Epithelial cell of prostate (primary cell): ENCODE data around the gene EIF1AD.
"Not testable (repeated sequence)": the region's sequence is repeated elsewhere in the genome, so short reads cannot be mapped to it uniquely, and the experiment has no call there.

ENCODE experiments used
- DNase-seq: peaks from one replicate; pipeline ENCODE4 v3.0.0-alpha.2; 2011; ENCODE audit warnings: low read depth, low spot score
- H3K27ac ChIP-seq: fragments of 450-650 bp; 2 replicates; pipeline ENCODE4 v1.5.1; 2017; ENCODE audit warnings: mild to moderate bottlenecking

Gene EIF1AD

DNA sequence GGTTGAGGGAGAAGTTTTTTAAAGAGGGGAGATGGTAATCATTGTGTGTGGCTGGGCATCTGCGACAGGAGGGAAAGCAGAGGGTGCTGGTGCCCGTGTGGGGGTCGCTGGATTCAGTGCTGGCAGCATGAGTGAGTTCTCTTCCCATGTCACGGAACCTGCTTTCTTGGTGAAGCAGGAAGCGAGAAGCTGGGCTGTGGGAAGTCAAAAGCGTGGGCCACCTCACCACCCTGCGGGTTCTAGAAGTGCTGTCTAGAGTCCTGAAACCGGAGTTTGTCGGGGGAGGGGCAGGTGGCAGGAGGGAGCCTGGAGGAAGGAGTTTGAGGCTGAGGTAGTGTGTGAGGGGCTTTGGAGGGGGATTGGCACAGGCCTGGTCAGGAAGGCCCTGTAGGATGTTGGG is 26.2 kb downstream of the EIF1AD start:
- no peak for DNase-seq
- no peak overlapping the region for H3K27ac ChIP-seq

DNA sequence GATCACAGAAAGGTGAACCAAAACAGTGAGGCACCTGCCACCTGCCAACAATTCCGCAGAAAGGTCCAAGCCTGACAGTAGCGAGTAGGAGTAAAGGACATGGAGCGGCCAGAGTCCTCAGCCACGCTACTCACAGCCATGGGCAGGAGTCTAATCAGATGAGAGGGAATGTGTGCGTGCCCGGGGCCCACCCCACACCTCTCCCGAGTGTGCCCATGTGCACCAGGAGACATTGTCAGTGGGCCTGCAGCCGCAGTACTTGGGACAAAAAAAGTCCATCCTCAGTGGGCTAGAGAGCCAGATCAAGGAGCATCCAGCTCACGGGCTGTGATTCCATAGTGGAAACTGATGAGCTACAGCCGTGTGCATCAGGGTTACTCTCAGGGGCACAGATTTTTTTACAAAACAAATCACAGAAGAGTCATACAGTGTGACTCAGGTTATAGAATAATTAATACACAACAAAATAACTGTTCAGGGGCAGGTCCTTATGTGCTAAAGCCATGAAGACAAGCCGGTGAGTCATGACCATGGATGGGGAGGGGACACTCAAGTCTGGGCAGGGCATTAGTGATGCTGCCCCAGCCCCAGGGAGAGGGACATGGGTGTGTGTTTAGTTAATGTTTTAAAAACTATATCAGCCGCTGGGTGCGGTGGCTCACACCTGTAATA is 28.4 kb downstream of the EIF1AD start:
- peak overlapping the region; percentile 19 for H3K27ac ChIP-seq
- DNase-seq, result peak; percentile 85

DNA sequence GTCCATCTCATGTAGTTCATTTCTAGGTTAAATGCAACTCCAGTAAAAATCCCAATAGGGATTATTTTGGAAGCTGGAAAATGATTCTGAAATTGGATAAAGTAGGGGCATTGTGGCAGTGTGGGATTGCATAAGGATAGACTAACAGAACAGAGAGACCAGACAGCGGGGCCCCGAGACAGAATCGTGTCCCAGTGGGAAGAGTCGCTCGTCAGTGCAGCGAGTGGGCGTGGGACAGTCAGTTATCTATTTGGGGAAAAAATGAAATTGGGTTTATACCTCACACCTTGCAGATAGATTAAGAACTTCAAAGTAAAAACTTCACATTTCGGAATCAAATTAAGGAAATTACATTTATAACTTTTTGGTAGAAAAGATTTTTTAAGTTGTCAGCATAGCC is 29.8 kb downstream of the EIF1AD start:
- DNase-seq, result no peak
- no peak overlapping the region for H3K27ac ChIP-seq

GRCh38 chr11:65968600-65969482 is 33.1 kb downstream of the EIF1AD start:
- H3K27ac ChIP-seq, result no peak overlapping the region
- no peak for DNase-seq

- no peak for DNase-seq
- no peak overlapping the region for H3K27ac ChIP-seq
These were observed 34.5 kb downstream of the EIF1AD start for GRCh38 chr11:65967329-65967934.

GRCh38 chr11:65965986-65966762 is 35.8 kb downstream of the EIF1AD start:
- DNase-seq, result no peak

DNA sequence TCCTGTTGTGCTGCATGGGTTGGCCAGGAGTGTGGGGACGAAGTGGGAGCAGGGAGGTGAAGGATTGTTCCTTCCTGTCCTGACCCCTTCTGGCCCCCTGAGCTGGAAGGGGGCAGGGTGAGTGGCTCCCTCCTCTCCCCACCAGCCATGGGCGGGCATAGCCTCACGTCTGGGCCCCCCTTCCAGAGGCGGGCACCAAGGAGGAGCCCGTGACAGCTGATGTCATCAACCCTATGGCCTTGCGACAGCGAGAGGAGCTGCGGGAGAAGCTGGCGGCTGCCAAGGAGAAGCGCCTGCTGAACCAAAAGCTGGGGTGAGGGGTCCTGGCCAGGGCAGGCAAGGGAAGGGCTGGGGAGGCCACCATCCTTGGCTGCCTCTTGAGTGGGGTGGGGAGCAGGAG is 37.1 kb downstream of the EIF1AD start:
- no peak for DNase-seq
- no peak overlapping the region for H3K27ac ChIP-seq

More at GRCh38 chr11:65965986-65966762, 35.8 kb downstream of the EIF1AD start:
- no peak overlapping the region for H3K27ac ChIP-seq

- DNase-seq, result no peak
- peak overlapping the region; percentile 66 for H3K27ac ChIP-seq
These were observed 39.8 kb downstream of the EIF1AD start for GRCh38 chr11:65962141-65962564.

- H3K27ac ChIP-seq, result peak within 1 kb of the TSS; percentile 66
- DNase-seq, result peak; percentile 59
These were observed 40.5 kb downstream of the EIF1AD start, which contains the start of gene SART1 for GRCh38 chr11:65961267-65962140. Gene SART1, plus strand, starts transcription at chr11:65961734. Its CDS starts 47 bp downstream, at chr11:65961781.

DNA sequence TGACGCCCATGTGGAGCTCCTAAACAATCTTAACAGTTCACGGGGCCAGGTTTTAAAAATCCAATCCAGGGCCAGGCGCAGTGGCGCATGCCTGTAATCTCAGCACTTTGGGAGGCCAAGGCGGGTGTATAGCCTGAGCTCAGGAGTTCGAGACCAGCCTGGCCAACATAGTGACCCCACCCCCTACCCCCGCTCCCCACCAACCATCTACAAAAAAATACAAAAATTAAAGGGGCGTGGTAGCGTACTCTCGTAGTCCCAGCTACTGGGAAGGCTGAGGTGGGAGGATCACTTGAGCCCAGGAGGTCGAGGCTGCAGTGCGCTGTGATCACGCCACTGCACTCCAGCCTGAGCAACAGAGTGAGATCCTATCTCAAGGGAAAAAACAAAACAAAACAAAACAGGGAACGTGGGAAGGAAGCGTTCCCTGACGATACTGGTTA is 41.1 kb downstream of the EIF1AD start:
- H3K27ac ChIP-seq, result peak overlapping the region; percentile 66

GRCh38 chr11:65958774-65959420 is 43.1 kb downstream of the EIF1AD start:
- no peak for DNase-seq
- no peak overlapping the region for H3K27ac ChIP-seq

More for the DNA sequence above, 41.1 kb downstream of the EIF1AD start:
- no peak for DNase-seq

DNA sequence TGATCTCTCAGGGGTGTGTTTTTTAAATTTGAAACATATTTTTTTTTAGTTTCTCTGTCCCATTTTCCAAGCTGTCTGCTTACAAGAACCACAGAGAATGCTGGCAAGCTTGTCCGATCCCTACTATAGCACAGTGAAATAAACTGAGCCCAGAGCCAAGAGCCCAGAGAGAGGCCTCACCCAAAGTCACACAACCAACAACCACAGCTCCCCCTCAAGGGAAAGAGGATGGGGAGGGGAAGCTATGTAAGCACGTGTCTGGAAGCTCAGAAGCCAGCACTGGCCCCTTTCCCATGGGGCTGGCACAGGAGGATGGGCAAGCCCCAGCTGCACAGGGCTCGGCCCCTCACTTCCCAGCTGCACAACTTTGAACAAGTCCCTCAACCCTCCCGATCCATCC is 43.7 kb downstream of the EIF1AD start:
- H3K27ac ChIP-seq, result no peak overlapping the region
- no peak for DNase-seq

- H3K27ac ChIP-seq, result no peak overlapping the region
- DNase-seq, result no peak
These were observed 47.2 kb downstream of the EIF1AD start for GRCh38 chr11:65954771-65955170.

DNA sequence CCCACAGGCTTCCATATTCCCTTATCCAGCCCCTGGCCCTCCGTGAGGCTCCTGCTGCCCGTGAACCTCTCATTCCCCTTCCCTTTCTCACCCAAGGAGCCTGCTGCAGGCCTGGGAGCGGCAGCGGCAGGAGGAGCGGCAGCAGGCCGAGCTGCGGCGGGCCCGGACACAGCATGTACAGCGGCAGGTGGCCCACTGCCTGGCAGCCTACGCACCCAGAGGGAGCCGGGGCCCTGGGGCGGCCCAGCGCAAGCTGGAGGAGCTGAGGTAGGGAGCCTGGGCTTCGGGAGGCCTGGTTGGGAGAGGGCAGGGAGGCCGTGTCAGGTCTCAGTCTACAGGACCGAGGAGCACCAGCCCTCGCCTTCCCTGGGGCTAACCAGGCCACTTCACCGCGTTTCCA is 48.5 kb downstream of the EIF1AD start:
- no peak for DNase-seq
- H3K27ac ChIP-seq, result no peak overlapping the region

DNA sequence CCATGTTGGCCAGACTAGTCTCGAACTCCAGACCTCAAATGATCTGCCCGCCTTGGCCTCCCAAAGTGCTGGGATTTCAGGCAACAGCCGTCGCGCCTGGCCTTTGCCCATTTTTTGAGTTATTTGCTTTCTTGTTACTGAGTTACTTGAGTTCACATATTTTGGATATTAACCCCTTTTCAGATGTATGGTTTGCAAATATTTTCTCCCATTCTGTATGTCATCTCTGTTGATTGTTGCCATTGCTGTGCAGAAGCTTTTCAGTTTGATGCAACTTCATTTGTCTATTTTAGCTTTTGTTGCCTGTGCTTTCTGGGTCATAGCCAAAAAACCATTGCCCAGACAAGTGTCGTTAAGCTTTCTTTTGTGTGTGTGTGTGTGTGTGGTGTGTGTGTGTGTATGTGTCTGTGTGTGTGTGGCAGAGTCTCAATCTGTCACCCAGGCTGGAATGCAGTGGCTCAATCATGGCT is 49.9 kb downstream of the EIF1AD start:
- peak overlapping the region; percentile 36 for H3K27ac ChIP-seq
- DNase-seq, result no peak

DNA sequence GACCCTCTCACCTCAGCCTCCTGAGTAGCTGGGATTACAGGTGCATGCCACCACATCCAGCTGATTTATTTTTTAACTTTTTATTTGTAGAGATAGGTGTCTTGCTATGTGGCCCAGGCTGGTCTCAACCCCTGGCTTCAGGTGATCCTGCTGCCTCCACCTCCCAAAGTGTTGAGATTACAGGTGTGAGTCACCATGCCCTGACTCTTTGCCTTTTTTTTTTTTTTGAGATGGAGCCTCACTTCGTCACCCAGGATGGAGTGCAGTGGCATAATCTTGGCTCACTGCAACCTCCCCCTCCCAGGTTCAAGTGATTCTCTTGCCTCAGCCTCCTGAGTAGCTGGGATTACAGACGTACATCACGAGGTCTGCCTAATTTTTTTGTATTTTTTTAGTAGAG is 50.3 kb downstream of the EIF1AD start:
- H3K27ac ChIP-seq, result peak overlapping the region; percentile 36
- DNase-seq, result not testable (repeated sequence)

DNA sequence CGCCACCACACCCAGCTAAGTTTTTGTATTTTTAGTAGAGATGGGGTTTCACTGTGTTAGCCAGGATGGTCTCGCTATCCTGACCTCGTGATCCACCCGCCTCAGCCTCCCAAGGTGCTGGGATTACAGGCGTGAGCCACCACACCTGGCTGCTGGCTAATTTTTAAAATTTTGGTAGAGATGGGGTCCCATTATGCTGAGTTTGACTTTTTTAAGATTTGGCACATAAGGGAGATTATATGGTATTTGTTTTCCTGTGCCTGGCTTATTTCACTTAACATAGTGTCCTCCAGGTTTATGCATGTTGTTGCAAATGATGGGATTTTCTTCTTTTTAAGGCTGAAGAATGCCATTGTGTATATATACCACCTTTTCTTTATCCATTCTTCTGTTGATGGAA is 51.2 kb downstream of the EIF1AD start:
- H3K27ac ChIP-seq, DNase-seq: not testable (repeated sequence)

GRCh38 chr11:65947603-65948125 is 54.3 kb downstream of the EIF1AD start:
- DNase-seq, result no peak
- no peak overlapping the region for H3K27ac ChIP-seq
